Liver (tissue), 9 donors: Measurements from ENCODE around the gene ATP5PD. TPM values are rescaled to one million over a fixed set of nuclear protein-coding genes. Genes with fewer than 3 reads are reported as not detected.

ENCODE experiments used
- DNase-seq: peaks from one replicate; pipeline ENCODE4 v3.0.0-alpha.2; 2017; ENCODE audit warnings: low spot score
- H3K27ac ChIP-seq, 2 donors: one replicate each; pipeline ENCODE4 v1.7.0; 2013; ENCODE audit warnings: inconsistent platforms in 2 of 2, low read length in 2 of 2, control low read depth in 1 of 2, low read depth in 1 of 2, mild to moderate bottlenecking in 1 of 2
- H3K27me3 ChIP-seq, 4 donors: one replicate each; pipeline versions ENCODE4 v1.6.1 to v1.7.0; 2013; ENCODE audit warnings: low read length in 3 of 4, inconsistent platforms in 1 of 4, mild to moderate bottlenecking in 1 of 4, moderate library complexity in 1 of 4; ENCODE audit not compliant: control insufficient read depth in 4 of 4, insufficient read depth in 4 of 4
- H3K36me3 ChIP-seq, 4 donors: one replicate each; pipeline versions ENCODE4 v1.6.1 to v1.7.0; 2013; ENCODE audit warnings: low read length in 3 of 4, mild to moderate bottlenecking in 3 of 4, low read depth in 1 of 4, moderate library complexity in 1 of 4; ENCODE audit not compliant: control insufficient read depth in 4 of 4, insufficient read depth in 3 of 4
- H3K4me1 ChIP-seq, 4 donors: one replicate each; pipeline versions ENCODE4 v1.6.1 to v1.7.0; 2013; ENCODE audit warnings: low read length in 3 of 4, mild to moderate bottlenecking in 3 of 4, moderate library complexity in 1 of 4; ENCODE audit not compliant: control insufficient read depth in 4 of 4, insufficient read depth in 4 of 4
- H3K4me3 ChIP-seq, 3 donors: one replicate each; pipeline versions ENCODE4 v1.6.1 to v1.7.0; 2013; ENCODE audit warnings: low read length in 3 of 3, control low read depth in 1 of 3, low read depth in 1 of 3, mild to moderate bottlenecking in 1 of 3
- H3K9ac ChIP-seq, 2 donors: one replicate each; pipeline ENCODE4 v1.7.0; 2013; ENCODE audit warnings: low read length in 2 of 2, mild to moderate bottlenecking in 2 of 2, moderate library complexity in 2 of 2, control low read depth in 1 of 2, low read depth in 1 of 2
- H3K9me3 ChIP-seq, 4 donors: one replicate each; pipeline versions ENCODE4 v1.6.1 to v1.7.0; 2013; ENCODE audit warnings: low read length in 3 of 4; ENCODE audit not compliant: control insufficient read depth in 4 of 4
- FOXA1 ChIP-seq: IDR thresholded peaks from 2 replicates; pipeline ENCODE4 v1.6.1; 2016; ENCODE audit warnings: antibody characterized with exemption
- HNF4A ChIP-seq, 2 donors: conservative IDR thresholded peaks; 2 replicates each; pipeline ENCODE4 v1.6.1; 2016; ENCODE audit warnings: antibody characterized with exemption in 2 of 2, mild to moderate bottlenecking in 2 of 2
- HNF4G ChIP-seq: IDR thresholded peaks from 2 replicates; pipeline ENCODE4 v1.6.1; 2016; ENCODE audit warnings: antibody characterized with exemption
- JUND ChIP-seq, 2 donors: IDR thresholded peaks; 2 replicates each; pipeline ENCODE4 v1.6.1; 2016; ENCODE audit warnings: antibody characterized with exemption in 2 of 2
- NR2F2 ChIP-seq: IDR thresholded peaks from 2 replicates; pipeline ENCODE4 v1.6.1; 2016; ENCODE audit warnings: antibody characterized with exemption
- RAD21 ChIP-seq, 2 donors: IDR thresholded peaks; 2 replicates each; pipeline ENCODE4 v1.6.1; 2016; ENCODE audit warnings: antibody characterized with exemption in 2 of 2, mild to moderate bottlenecking in 2 of 2
- RXRA ChIP-seq, 2 donors: IDR thresholded peaks; 2 replicates each; pipeline ENCODE4 v1.6.1; 2017 to 2018; ENCODE audit warnings: antibody characterized with exemption in 2 of 2, mild to moderate bottlenecking in 1 of 2
- SP1 ChIP-seq: IDR thresholded peaks from 2 replicates; pipeline ENCODE4 v1.6.1; 2018; ENCODE audit warnings: antibody characterized with exemption, mild to moderate bottlenecking
- YY1 ChIP-seq: IDR thresholded peaks from 2 replicates; pipeline ENCODE4 v1.6.1; 2016; ENCODE audit warnings: antibody characterized with exemption, mild to moderate bottlenecking
- WGBS: extraction: QIAGEN DNeasy Blood & Tissue Kit; methylation state at CpG from one replicate; pipeline ENCODE4 v1.1.7; 2013; 5-methylcytosine and 5-hydroxymethylcytosine counted together
- polyA plus RNA-seq, 2 donors: library from polyadenylated mRNA; stranded (reverse) in 1 of 2; unstranded in 1 of 2; fragments of 200-250 nt in 1 of 2; fragments of >200 nt in 1 of 2; fragmentation: Nextera tagmentation in 1 of 2; extraction: Ambion mirVana in 1 of 2; gene quantifications; one replicate each; pipeline versions ENCODE4 v1.2.1 to v1.2.3, GENCODE V29; 2013 to 2015
- total RNA-seq, 2 donors: library from RNA; depleted of rRNA; stranded (reverse); fragments of >200 nt; gene quantifications; one replicate each; pipeline ENCODE4 v1.2.3, GENCODE V29; 2014
- TF ChIP-seq, protein P1 (sequence below): IDR thresholded peaks from 2 replicates; pipeline ENCODE4 v1.6.1; 2016; ENCODE audit warnings: antibody characterized with exemption, mild to moderate bottlenecking
- TF ChIP-seq, protein P2 (sequence below): IDR thresholded peaks from 2 replicates; pipeline ENCODE4 v1.6.1; 2016; ENCODE audit warnings: antibody characterized with exemption
- donor health status: healthy.
- donor health status: healthy.
- donor health status: healthy.
- donor health status: healthy.
- donor health status: healthy.

The ATP5PD gene
- total and polyA plus RNA-seq, 4 donors, result 102 to 378 (median 184) TPM

- WGBS, result 91% methylated on average over 18 of the region's 18 CpGs
- Histone ChIP-seq H3K4me1 (peaks cover 14 to 26% (median 20%) of the 10 kb centered on the region in 4 donors), H3K9me3 (no peaks in the 10 kb centered on the region), H3K27ac (no peak overlapping the region), H3K9ac (no peak overlapping the region), H3K36me3 (no peaks in the 10 kb centered on the region), H3K27me3 (no peaks in the 10 kb centered on the region), H3K4me3 (no peak overlapping the region)
- peak; percentile 27 for DNase-seq
- TF ChIP-seq FOXA1, result no peak
- no peak for TF ChIP-seq RXRA (IDR thresholded peaks at IDR 0.05)
- TF ChIP-seq SP1, result no peak
- TF ChIP-seq RAD21 (IDR thresholded peaks at IDR 0.05), result no peak
- no peak for TF ChIP-seq YY1
- no peak for TF ChIP-seq HNF4A (conservative IDR thresholded peaks at IDR 0.05)
- no peak for TF ChIP-seq JUND (IDR thresholded peaks at IDR 0.05)
- TF ChIP-seq, protein P1, sequence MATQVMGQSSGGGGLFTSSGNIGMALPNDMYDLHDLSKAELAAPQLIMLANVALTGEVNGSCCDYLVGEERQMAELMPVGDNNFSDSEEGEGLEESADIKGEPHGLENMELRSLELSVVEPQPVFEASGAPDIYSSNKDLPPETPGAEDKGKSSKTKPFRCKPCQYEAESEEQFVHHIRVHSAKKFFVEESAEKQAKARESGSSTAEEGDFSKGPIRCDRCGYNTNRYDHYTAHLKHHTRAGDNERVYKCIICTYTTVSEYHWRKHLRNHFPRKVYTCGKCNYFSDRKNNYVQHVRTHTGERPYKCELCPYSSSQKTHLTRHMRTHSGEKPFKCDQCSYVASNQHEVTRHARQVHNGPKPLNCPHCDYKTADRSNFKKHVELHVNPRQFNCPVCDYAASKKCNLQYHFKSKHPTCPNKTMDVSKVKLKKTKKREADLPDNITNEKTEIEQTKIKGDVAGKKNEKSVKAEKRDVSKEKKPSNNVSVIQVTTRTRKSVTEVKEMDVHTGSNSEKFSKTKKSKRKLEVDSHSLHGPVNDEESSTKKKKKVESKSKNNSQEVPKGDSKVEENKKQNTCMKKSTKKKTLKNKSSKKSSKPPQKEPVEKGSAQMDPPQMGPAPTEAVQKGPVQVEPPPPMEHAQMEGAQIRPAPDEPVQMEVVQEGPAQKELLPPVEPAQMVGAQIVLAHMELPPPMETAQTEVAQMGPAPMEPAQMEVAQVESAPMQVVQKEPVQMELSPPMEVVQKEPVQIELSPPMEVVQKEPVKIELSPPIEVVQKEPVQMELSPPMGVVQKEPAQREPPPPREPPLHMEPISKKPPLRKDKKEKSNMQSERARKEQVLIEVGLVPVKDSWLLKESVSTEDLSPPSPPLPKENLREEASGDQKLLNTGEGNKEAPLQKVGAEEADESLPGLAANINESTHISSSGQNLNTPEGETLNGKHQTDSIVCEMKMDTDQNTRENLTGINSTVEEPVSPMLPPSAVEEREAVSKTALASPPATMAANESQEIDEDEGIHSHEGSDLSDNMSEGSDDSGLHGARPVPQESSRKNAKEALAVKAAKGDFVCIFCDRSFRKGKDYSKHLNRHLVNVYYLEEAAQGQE, result no peak
These were observed 46.9 kb upstream of the ATP5PD start for GRCh38 chr17:75093548-75094158.

DNA sequence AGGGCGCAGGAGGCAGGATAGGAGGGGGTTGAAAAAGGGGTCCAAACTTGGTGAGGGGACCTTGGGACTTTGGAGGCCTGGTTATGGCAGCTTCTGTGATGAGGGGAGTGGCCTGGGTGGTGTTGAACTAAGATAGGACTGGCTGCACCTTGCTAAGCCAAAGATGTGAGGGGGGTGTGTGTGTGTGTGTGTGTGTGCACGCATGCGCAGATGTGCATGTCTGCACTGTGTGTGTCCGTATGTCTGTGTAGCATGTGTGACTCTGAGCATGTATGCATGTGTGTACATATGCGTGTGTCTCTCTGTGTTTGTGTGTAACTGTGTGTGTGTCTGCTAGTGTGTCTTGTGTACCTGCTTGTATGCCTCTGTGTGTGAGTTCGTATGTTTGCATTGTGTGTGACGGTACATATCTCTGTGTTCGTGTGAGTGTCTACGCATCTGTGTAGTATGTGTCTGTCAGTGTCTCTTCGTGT is 45.1 kb upstream of the ATP5PD start:
- WGBS, result 80% methylated on average over 10 of the region's 10 CpGs
- no peak overlapping the region for H3K27ac ChIP-seq
- H3K4me1 ChIP-seq, result peaks cover 18 to 31% (median 27%) of the 10 kb centered on the region in 4 donors
- no peaks in the 10 kb centered on the region for H3K9me3 ChIP-seq
- no peak overlapping the region for H3K9ac ChIP-seq
- DNase-seq, result no peak
- H3K36me3 ChIP-seq, result no peaks in the 10 kb centered on the region
- no peak overlapping the region for H3K4me3 ChIP-seq
- TF ChIP-seq, protein P2, sequence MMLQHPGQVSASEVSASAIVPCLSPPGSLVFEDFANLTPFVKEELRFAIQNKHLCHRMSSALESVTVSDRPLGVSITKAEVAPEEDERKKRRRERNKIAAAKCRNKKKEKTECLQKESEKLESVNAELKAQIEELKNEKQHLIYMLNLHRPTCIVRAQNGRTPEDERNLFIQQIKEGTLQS, result no peak
- TF ChIP-seq FOXA1, result no peak
- no peak for TF ChIP-seq JUND (IDR thresholded peaks at IDR 0.05)
- no peaks in the 10 kb centered on the region for H3K27me3 ChIP-seq

DNA sequence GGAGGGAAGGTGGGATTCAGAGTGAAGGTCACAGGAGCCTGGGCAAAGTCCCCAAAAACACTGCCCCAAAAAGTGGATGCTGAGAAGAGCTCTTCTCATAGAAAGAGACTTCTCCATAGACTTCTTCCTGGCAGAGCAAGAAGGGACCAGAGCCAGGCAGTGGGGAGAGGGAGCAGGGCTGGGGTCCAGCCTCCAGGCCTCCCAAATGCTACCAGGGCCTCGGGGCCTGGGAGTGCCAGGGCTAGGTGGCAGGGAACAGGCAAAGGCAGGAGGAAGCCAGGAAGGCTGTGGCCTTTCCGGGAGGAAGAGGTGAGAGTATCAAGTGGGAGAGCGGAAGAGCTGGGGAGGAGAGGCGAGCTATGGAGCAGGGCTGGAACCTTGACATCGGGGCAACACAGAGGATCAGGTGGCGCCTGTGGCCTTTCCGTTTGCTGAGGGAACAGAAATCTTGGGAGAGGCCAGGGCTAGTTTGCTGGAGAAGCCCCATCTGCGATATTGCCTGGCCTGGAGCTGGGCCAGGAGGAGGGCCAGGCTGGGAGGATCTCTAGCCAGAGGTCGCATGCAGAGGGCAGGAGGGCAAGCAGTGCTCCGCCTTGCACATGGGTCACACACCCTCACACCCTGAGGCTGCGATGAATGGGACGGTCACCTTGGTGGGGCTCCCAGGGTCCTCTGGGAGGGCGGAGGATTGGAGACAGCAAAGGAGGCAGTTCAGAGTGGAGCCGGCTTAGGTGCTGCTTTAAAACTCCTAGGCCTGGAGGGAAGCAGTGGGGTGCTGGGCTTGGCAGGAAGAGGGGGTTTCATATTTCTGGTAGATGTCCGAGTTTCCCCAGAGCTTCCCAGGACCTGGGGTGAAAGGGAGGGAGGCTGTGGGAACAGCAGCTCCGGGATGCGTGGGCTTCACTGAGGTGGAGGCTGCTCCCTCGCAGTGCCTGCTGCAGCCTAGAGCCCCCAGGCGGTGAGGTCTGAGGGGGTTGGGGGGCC is 44.4 kb upstream of the ATP5PD start:
- Histone ChIP-seq H3K27me3 (no peaks in the 10 kb centered on the region), H3K9me3 (no peaks in the 10 kb centered on the region), H3K27ac (peak overlapping the region; percentile 59 to 68), H3K4me3 (no peak overlapping the region), H3K9ac (no peak overlapping the region), H3K4me1 (peaks cover 21 to 37% (median 30%) of the 10 kb centered on the region in 4 donors), H3K36me3 (no peaks in the 10 kb centered on the region)
- 42% methylated on average over 19 of the region's 19 CpGs for whole genome bisulfite sequencing
- DNase-seq, result peak; percentile 63
- TF ChIP-seq NR2F2 (peak; percentile 94), HNF4A (conservative IDR thresholded peaks at IDR 0.05) (peak; percentile 61 to 63), RAD21 (IDR thresholded peaks at IDR 0.05) (no peak), HNF4G (no peak), RXRA (IDR thresholded peaks at IDR 0.05) (peak; percentile 50 to 53)
- TF ChIP-seq, protein P1, result no peak
